WTC11 (cell line): Measurements from ENCODE around the gene CREG2. TPM values are rescaled to one million over a fixed set of nuclear protein-coding genes. Genes with fewer than 3 reads are reported as not detected.

Experiments
- ATAC-seq: fragments of 200-7000 bp; cut with Tn5 transposase; 2 replicates; pipeline ENCODE4 v1.10.0; 2021; ENCODE audit warnings: mild to moderate bottlenecking, moderate library complexity
- CTCF ChIA-PET: fragments of 300-600 bp; sonication (Branson Sonifier 250); formaldehyde crosslinking; loops from one replicate; lab custom pipeline; 2021; ENCODE audit warnings: antibody characterized with exemption; lab: Charles Lee
- POLR2A ChIA-PET: fragments of 350-600 bp; sonication (Branson Sonifier 250); formaldehyde crosslinking; loops from one replicate; lab custom pipeline; 2021; ENCODE audit warnings: antibody characterized with exemption; lab: Charles Lee
- DNase-seq: peaks from one replicate; pipeline ENCODE4 v3.0.0; 2021; ENCODE audit warnings: low spot score
- H3K27ac Mint-ChIP-seq: 2 replicates; pipeline ENCODE4 v1.8.0; 2021; ENCODE audit warnings: mixed read lengths
- H3K27me3 Mint-ChIP-seq: 2 replicates; pipeline ENCODE4 v1.8.0; 2021; ENCODE audit warnings: low read depth, mild to moderate bottlenecking, moderate library complexity, mixed read lengths
- H3K36me3 Mint-ChIP-seq: 2 replicates; pipeline ENCODE4 v1.8.0; 2021; ENCODE audit warnings: mixed read lengths
- H3K4me1 Mint-ChIP-seq: 2 replicates; pipeline ENCODE4 v1.8.0; 2022; ENCODE audit warnings: mixed read lengths
- H3K4me3 Mint-ChIP-seq: 2 replicates; pipeline ENCODE4 v1.8.0; 2021; ENCODE audit warnings: mild to moderate bottlenecking, moderate library complexity, mixed read lengths
- H3K9me3 Mint-ChIP-seq: 2 replicates; pipeline ENCODE4 v1.8.0; 2021; ENCODE audit warnings: mixed read lengths
- CREM ChIP-seq: sonication (generic); formaldehyde crosslinking; IDR thresholded peaks from 2 replicates; pipeline ENCODE4 v1.8.1; 2022; ENCODE audit warnings: mild to moderate bottlenecking, missing genetic modification reagents, moderate library complexity
- E2F4 ChIP-seq: sonication (generic); formaldehyde crosslinking; IDR thresholded peaks from 2 replicates; pipeline ENCODE4 v1.8.1; 2022; ENCODE audit warnings: low read depth, mild to moderate bottlenecking, moderate library complexity, missing genetic modification reagents, borderline replicate concordance
- EMX1 ChIP-seq: fragments of 250-450 bp; sonication (Bioruptor Pico); IDR thresholded peaks from 2 replicates; pipeline ENCODE4 v1.8.0; 2021; ENCODE audit warnings: mild to moderate bottlenecking
- GRHL2 ChIP-seq: fragments of 250-450 bp; sonication (Bioruptor Pico); IDR thresholded peaks from 2 replicates; pipeline ENCODE4 v1.8.0; 2022; ENCODE audit warnings: mild to moderate bottlenecking, moderate library complexity; ENCODE audit not compliant: insufficient replicate concordance, severe bottlenecking
- GTF2I ChIP-seq: fragments of 250-450 bp; sonication (Bioruptor Pico); conservative IDR thresholded peaks from 2 replicates; pipeline ENCODE4 v1.4.0; 2021; ENCODE audit warnings: mild to moderate bottlenecking
- HMGA2 ChIP-seq: fragments of 250-450 bp; sonication (Bioruptor Pico); IDR thresholded peaks from 2 replicates; pipeline ENCODE4 v1.4.0; 2021; ENCODE audit warnings: mild to moderate bottlenecking, moderate library complexity
- RELA ChIP-seq: sonication (generic); formaldehyde crosslinking; IDR thresholded peaks from 2 replicates; pipeline ENCODE4 v1.8.1; 2022; ENCODE audit warnings: missing genetic modification reagents, mild to moderate bottlenecking, borderline replicate concordance
- TCF7 ChIP-seq: sonication (generic); formaldehyde crosslinking; IDR thresholded peaks from 2 replicates; pipeline ENCODE4 v1.8.0; 2022; ENCODE audit warnings: mild to moderate bottlenecking, low read depth, missing genetic modification reagents, moderate library complexity
- total RNA-seq: library from RNA; stranded (reverse); gene quantifications from 3 replicates; pipeline ENCODE4 v1.2.3, GENCODE V29; 2021
- TF ChIP-seq, protein P1 (sequence below): sonication (generic); formaldehyde crosslinking; IDR thresholded peaks from 2 replicates; pipeline ENCODE4 v1.8.0; 2023; ENCODE audit warnings: missing genetic modification reagents, mild to moderate bottlenecking, borderline replicate concordance
- TF ChIP-seq, protein P2 (sequence below): fragments of 250-450 bp; sonication (Bioruptor Pico); IDR thresholded peaks from 2 replicates; pipeline ENCODE4 v1.9.0; 2021; ENCODE audit warnings: moderate library complexity, mild to moderate bottlenecking, inconsistent platforms, borderline replicate concordance
- TF ChIP-seq, protein P3 (sequence below): sonication (generic); formaldehyde crosslinking; IDR thresholded peaks from 2 replicates; pipeline ENCODE4 v1.8.1; 2023; ENCODE audit warnings: mild to moderate bottlenecking, missing genetic modification reagents
- TF ChIP-seq, protein P4 (sequence below): sonication (generic); formaldehyde crosslinking; conservative IDR thresholded peaks from 2 replicates; pipeline ENCODE4 v1.8.1; 2023; ENCODE audit warnings: mild to moderate bottlenecking, low read depth, missing genetic modification reagents, moderate library complexity
- TF ChIP-seq, protein P5 (sequence below): sonication (generic); formaldehyde crosslinking; IDR thresholded peaks from 2 replicates; pipeline ENCODE4 v1.8.0; 2022; ENCODE audit warnings: mild to moderate bottlenecking, missing genetic modification reagents
- TF ChIP-seq, protein P6 (sequence below): sonication (generic); formaldehyde crosslinking; IDR thresholded peaks from 2 replicates; pipeline ENCODE4 v1.8.0; 2022; ENCODE audit warnings: missing genetic modification reagents

Gene CREG2
- total RNA-seq, 1 experiment from 2014 or later = 1.6 TPM

DNA sequence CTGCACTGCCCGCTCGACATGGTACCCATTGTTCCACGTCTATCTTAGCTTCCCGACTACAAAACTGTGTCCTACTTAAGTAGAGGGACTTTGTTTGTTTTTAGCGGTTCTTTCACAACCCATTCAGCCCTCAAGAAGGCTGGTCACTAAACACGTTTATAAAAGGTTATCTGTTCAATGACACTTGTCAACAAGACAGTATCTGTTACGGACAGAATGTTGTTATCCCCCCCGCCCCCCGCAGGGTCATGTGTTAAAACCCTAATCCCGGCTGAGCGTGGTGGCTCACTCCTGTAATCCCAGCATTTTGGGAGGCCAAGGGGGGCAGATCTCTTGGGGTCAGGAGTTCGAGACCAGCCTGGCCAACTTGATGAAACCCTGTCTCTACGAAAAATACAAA lies 40.4 kb upstream of the CREG2 start (continued):
- TF ChIP-seq, protein P1, sequence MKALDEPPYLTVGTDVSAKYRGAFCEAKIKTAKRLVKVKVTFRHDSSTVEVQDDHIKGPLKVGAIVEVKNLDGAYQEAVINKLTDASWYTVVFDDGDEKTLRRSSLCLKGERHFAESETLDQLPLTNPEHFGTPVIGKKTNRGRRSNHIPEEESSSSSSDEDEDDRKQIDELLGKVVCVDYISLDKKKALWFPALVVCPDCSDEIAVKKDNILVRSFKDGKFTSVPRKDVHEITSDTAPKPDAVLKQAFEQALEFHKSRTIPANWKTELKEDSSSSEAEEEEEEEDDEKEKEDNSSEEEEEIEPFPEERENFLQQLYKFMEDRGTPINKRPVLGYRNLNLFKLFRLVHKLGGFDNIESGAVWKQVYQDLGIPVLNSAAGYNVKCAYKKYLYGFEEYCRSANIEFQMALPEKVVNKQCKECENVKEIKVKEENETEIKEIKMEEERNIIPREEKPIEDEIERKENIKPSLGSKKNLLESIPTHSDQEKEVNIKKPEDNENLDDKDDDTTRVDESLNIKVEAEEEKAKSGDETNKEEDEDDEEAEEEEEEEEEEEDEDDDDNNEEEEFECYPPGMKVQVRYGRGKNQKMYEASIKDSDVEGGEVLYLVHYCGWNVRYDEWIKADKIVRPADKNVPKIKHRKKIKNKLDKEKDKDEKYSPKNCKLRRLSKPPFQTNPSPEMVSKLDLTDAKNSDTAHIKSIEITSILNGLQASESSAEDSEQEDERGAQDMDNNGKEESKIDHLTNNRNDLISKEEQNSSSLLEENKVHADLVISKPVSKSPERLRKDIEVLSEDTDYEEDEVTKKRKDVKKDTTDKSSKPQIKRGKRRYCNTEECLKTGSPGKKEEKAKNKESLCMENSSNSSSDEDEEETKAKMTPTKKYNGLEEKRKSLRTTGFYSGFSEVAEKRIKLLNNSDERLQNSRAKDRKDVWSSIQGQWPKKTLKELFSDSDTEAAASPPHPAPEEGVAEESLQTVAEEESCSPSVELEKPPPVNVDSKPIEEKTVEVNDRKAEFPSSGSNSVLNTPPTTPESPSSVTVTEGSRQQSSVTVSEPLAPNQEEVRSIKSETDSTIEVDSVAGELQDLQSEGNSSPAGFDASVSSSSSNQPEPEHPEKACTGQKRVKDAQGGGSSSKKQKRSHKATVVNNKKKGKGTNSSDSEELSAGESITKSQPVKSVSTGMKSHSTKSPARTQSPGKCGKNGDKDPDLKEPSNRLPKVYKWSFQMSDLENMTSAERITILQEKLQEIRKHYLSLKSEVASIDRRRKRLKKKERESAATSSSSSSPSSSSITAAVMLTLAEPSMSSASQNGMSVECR (CRISPR knock-in tag) = no peak
- TF ChIP-seq, protein P2, sequence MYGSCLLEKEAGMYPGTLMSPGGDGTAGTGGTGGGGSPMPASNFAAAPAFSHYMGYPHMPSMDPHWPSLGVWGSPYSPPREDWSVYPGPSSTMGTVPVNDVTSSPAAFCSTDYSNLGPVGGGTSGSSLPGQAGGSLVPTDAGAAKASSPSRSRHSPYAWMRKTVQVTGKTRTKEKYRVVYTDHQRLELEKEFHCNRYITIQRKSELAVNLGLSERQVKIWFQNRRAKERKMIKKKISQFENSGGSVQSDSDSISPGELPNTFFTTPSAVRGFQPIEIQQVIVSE (CRISPR knock-in tag) = no peak
- no peak for TF ChIP-seq CREM
- TF ChIP-seq EMX1 (CRISPR knock-in tag) = no peak

GRCh38 chr2:101427240-101427639 lies 39.9 kb upstream of the CREG2 start:
- ChIA-PET POLR2A (no interaction called here), CTCF (interaction anchor here (1.5 kb wide), 1 partner anchor 298 kb away, joined by 4 read pairs; no protein-coding TSS in a partner anchor)
- no peak overlapping the region for H3K4me3 Mint-ChIP-seq
- TF ChIP-seq, protein P3, sequence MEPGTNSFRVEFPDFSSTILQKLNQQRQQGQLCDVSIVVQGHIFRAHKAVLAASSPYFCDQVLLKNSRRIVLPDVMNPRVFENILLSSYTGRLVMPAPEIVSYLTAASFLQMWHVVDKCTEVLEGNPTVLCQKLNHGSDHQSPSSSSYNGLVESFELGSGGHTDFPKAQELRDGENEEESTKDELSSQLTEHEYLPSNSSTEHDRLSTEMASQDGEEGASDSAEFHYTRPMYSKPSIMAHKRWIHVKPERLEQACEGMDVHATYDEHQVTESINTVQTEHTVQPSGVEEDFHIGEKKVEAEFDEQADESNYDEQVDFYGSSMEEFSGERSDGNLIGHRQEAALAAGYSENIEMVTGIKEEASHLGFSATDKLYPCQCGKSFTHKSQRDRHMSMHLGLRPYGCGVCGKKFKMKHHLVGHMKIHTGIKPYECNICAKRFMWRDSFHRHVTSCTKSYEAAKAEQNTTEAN (CRISPR knock-in tag) = no peak
- TF ChIP-seq, protein P4, sequence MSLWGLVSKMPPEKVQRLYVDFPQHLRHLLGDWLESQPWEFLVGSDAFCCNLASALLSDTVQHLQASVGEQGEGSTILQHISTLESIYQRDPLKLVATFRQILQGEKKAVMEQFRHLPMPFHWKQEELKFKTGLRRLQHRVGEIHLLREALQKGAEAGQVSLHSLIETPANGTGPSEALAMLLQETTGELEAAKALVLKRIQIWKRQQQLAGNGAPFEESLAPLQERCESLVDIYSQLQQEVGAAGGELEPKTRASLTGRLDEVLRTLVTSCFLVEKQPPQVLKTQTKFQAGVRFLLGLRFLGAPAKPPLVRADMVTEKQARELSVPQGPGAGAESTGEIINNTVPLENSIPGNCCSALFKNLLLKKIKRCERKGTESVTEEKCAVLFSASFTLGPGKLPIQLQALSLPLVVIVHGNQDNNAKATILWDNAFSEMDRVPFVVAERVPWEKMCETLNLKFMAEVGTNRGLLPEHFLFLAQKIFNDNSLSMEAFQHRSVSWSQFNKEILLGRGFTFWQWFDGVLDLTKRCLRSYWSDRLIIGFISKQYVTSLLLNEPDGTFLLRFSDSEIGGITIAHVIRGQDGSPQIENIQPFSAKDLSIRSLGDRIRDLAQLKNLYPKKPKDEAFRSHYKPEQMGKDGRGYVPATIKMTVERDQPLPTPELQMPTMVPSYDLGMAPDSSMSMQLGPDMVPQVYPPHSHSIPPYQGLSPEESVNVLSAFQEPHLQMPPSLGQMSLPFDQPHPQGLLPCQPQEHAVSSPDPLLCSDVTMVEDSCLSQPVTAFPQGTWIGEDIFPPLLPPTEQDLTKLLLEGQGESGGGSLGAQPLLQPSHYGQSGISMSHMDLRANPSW (CRISPR knock-in tag) = no peak
- TF ChIP-seq, protein P5, sequence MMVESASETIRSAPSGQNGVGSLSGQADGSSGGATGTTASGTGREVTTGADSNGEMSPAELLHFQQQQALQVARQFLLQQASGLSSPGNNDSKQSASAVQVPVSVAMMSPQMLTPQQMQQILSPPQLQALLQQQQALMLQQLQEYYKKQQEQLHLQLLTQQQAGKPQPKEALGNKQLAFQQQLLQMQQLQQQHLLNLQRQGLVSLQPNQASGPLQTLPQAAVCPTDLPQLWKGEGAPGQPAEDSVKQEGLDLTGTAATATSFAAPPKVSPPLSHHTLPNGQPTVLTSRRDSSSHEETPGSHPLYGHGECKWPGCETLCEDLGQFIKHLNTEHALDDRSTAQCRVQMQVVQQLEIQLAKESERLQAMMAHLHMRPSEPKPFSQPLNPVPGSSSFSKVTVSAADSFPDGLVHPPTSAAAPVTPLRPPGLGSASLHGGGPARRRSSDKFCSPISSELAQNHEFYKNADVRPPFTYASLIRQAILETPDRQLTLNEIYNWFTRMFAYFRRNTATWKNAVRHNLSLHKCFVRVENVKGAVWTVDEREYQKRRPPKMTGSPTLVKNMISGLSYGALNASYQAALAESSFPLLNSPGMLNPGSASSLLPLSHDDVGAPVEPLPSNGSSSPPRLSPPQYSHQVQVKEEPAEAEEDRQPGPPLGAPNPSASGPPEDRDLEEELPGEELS (CRISPR knock-in tag) = no peak
- ATAC-seq (no peak), DNase-seq (no peak)
- H3K27me3 Mint-ChIP-seq = no peaks in the 10 kb centered on the region
- H3K36me3 Mint-ChIP-seq = no peaks in the 10 kb centered on the region
- H3K9me3 Mint-ChIP-seq = peaks cover 10% of the 10 kb centered on the region
- H3K27ac Mint-ChIP-seq = no peak overlapping the region
- H3K4me1 Mint-ChIP-seq = no peaks in the 10 kb centered on the region

DNA sequence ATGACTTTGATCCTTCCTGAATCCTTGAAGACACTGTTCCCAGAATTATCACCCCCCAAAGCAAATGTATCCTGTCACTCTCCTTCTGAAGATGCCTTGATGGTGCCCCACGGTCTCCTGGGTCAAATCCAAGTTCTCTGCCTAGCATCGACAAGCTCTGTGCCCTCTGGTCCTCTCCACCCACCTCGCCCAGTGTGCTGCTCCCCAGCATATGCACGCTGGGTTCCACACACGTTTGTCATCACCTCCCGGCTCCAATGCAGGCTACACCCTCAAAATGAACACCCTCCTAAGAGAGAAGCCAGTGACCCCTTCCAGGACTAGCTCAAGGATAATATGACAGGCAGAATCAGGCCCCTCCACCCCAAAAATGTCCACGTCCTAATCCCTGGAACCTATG lies 39.5 kb upstream of the CREG2 start:
- POLR2A ChIA-PET = no interaction called here
- no peak overlapping the region for H3K27ac Mint-ChIP-seq
- H3K4me1 Mint-ChIP-seq = no peaks in the 10 kb centered on the region
- ATAC-seq = no peak
- H3K27me3 Mint-ChIP-seq = no peaks in the 10 kb centered on the region
- H3K4me3 Mint-ChIP-seq = no peak overlapping the region
- peaks cover 10% of the 10 kb centered on the region for H3K9me3 Mint-ChIP-seq
- H3K36me3 Mint-ChIP-seq = no peaks in the 10 kb centered on the region
- DNase-seq = no peak
- CTCF ChIA-PET = interaction anchor here (1.5 kb wide), 1 partner anchor 299 kb away, joined by 4 read pairs; no protein-coding TSS in a partner anchor
- TF ChIP-seq HMGA2 (no peak), GRHL2 (CRISPR knock-in tag) (no peak), GTF2I (CRISPR knock-in tag) (no peak), E2F4 (CRISPR knock-in tag) (no peak), RELA (CRISPR knock-in tag) (no peak), TCF7 (CRISPR knock-in tag) (no peak)
- TF ChIP-seq, protein P6, sequence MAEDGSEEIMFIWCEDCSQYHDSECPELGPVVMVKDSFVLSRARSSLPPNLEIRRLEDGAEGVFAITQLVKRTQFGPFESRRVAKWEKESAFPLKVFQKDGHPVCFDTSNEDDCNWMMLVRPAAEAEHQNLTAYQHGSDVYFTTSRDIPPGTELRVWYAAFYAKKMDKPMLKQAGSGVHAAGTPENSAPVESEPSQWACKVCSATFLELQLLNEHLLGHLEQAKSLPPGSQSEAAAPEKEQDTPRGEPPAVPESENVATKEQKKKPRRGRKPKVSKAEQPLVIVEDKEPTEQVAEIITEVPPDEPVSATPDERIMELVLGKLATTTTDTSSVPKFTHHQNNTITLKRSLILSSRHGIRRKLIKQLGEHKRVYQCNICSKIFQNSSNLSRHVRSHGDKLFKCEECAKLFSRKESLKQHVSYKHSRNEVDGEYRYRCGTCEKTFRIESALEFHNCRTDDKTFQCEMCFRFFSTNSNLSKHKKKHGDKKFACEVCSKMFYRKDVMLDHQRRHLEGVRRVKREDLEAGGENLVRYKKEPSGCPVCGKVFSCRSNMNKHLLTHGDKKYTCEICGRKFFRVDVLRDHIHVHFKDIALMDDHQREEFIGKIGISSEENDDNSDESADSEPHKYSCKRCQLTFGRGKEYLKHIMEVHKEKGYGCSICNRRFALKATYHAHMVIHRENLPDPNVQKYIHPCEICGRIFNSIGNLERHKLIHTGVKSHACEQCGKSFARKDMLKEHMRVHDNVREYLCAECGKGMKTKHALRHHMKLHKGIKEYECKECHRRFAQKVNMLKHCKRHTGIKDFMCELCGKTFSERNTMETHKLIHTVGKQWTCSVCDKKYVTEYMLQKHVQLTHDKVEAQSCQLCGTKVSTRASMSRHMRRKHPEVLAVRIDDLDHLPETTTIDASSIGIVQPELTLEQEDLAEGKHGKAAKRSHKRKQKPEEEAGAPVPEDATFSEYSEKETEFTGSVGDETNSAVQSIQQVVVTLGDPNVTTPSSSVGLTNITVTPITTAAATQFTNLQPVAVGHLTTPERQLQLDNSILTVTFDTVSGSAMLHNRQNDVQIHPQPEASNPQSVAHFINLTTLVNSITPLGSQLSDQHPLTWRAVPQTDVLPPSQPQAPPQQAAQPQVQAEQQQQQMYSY (CRISPR knock-in tag) = no peak
